IMR-90 (cell line): ENCODE results near the gene LRRC7. TPM values are rescaled to one million over a fixed set of nuclear protein-coding genes. Genes with fewer than 3 reads are reported as not detected.

Experiments used
- ATAC-seq: fragments of 200-7000 bp; cut with Tn5 transposase; 2 replicates; pipeline ENCODE4 v1.9.1; 2020; ENCODE audit warnings: low read depth, mild to moderate bottlenecking, moderate library complexity
- BruUV-seq: library from RNA; stranded (reverse); fragments of 400-500 nt; replicated peaks from 2 replicates; lab custom pipeline; 2021; lab: Mats Ljungman, UMichigan
- CTCF ChIA-PET: fragments of 300-600 bp; formaldehyde crosslinking; extraction: SDS; loops from one replicate; lab custom pipeline; 2021; ENCODE audit warnings: antibody characterized with exemption; lab: Yijun Ruan, JAX
- POLR2A ChIA-PET: fragments of 300-600 bp; sonication (Branson Sonifier 250); formaldehyde crosslinking; loops from one replicate; lab custom pipeline; 2022; ENCODE audit warnings: antibody characterized with exemption; ENCODE audit not compliant: unreplicated experiment; lab: Charles Lee
- DNase-seq: peaks from one replicate; pipeline ENCODE4 v3.0.0; 2013
- H2AFZ ChIP-seq: replicated peaks from 2 replicates; pipeline ENCODE3; 2013; ENCODE audit warnings: low read length, mild to moderate bottlenecking; ENCODE audit not compliant: poor library complexity
- H2AK5ac ChIP-seq: 2 replicates; pipeline ENCODE4 v1.6.1; 2013; ENCODE audit warnings: low read depth, low read length, inconsistent platforms
- H2AK9ac ChIP-seq: replicated peaks from 2 replicates; pipeline ENCODE3; 2013; ENCODE audit warnings: mild to moderate bottlenecking, low read depth, low read length, moderate library complexity; ENCODE audit not compliant: poor library complexity
- H2BK120ac ChIP-seq: 2 replicates; pipeline ENCODE4 v1.6.1; 2013; ENCODE audit warnings: low read depth, low read length, inconsistent platforms
- H2BK15ac ChIP-seq: 3 replicates; pipeline ENCODE4 v1.6.1; 2013; ENCODE audit warnings: low read depth, low read length, inconsistent platforms
- H2BK20ac ChIP-seq: 2 replicates; pipeline ENCODE4 v1.6.1; 2013; ENCODE audit warnings: low read depth, mild to moderate bottlenecking, inconsistent platforms, low read length, moderate library complexity
- H2BK5ac ChIP-seq: 2 replicates; pipeline ENCODE4 v1.6.1; 2013; ENCODE audit warnings: mild to moderate bottlenecking, low read depth, low read length, inconsistent platforms; ENCODE audit not compliant: poor library complexity, severe bottlenecking
- H3K14ac ChIP-seq: replicated peaks from 2 replicates; pipeline ENCODE4 v1.6.1; 2013; ENCODE audit warnings: low read depth, low read length, inconsistent platforms
- H3K18ac ChIP-seq: 2 replicates; pipeline ENCODE4 v1.6.1; 2013; ENCODE audit warnings: low read depth, low read length, control low read depth
- H3K23ac ChIP-seq: 2 replicates; pipeline ENCODE4 v1.6.1; 2013; ENCODE audit warnings: low read depth, low read length, inconsistent platforms
- H3K27ac ChIP-seq: 2 replicates; pipeline ENCODE4 v1.5.1; 2013; ENCODE audit warnings: mild to moderate bottlenecking, control low read depth, low read length; ENCODE audit not compliant: insufficient read depth
- H3K27me3 ChIP-seq: 2 replicates; pipeline ENCODE4 v1.6.1; 2013; ENCODE audit warnings: low read length; ENCODE audit not compliant: control insufficient read depth, insufficient read depth
- H3K36me3 ChIP-seq: 2 replicates; pipeline ENCODE4 v1.6.1; 2013; ENCODE audit warnings: low read length, mixed read lengths; ENCODE audit not compliant: control insufficient read depth, insufficient read depth
- H3K4ac ChIP-seq: 2 replicates; pipeline ENCODE4 v1.6.1; 2013; ENCODE audit warnings: low read depth, low read length, inconsistent platforms
- H3K4me1 ChIP-seq: 2 replicates; pipeline ENCODE4 v1.6.1; 2013; ENCODE audit warnings: low read length, mixed read lengths; ENCODE audit not compliant: control insufficient read depth, insufficient read depth
- H3K4me2 ChIP-seq: 2 replicates; pipeline ENCODE4 v1.6.1; 2013; ENCODE audit warnings: low read depth, mild to moderate bottlenecking, control low read depth, low read length, moderate library complexity
- H3K4me3 ChIP-seq: 2 replicates; pipeline ENCODE4 v1.5.1; 2013; ENCODE audit warnings: low read depth, mild to moderate bottlenecking, control low read depth, low read length, moderate library complexity; ENCODE audit not compliant: insufficient read depth
- H3K56ac ChIP-seq: 2 replicates; pipeline ENCODE4 v1.6.1; 2013; ENCODE audit warnings: low read length, inconsistent platforms; ENCODE audit not compliant: insufficient read depth; ENCODE audit errors: extremely low read depth
- H3K79me1 ChIP-seq, 2 experiments: 2 replicates each; pipeline ENCODE4 v1.6.1; 2013; ENCODE audit warnings: low read length in 2 of 2, inconsistent platforms in 1 of 2, low read depth in 1 of 2
- H3K9ac ChIP-seq: 2 replicates; pipeline ENCODE4 v1.6.1; 2013; ENCODE audit warnings: low read depth, low read length, control low read depth
- H3K9me1 ChIP-seq: 2 replicates; pipeline ENCODE4 v1.6.1; 2013; ENCODE audit warnings: low read length, inconsistent platforms; ENCODE audit not compliant: insufficient read depth
- H3K9me3 ChIP-seq: 2 replicates; pipeline ENCODE4 v1.6.1; 2013; ENCODE audit warnings: low read length; ENCODE audit not compliant: control insufficient read depth, insufficient read depth
- H4K20me1 ChIP-seq: 2 replicates; pipeline ENCODE4 v1.6.1; 2013; ENCODE audit warnings: low read length, inconsistent platforms; ENCODE audit not compliant: insufficient read depth
- H4K5ac ChIP-seq: 2 replicates; pipeline ENCODE4 v1.6.1; 2013; ENCODE audit warnings: mild to moderate bottlenecking, low read depth, low read length, control low read depth
- H4K8ac ChIP-seq, 2 experiments: 2 replicates each; pipeline ENCODE4 v1.6.1; 2013; ENCODE audit warnings: low read depth in 2 of 2, low read length in 2 of 2, control low read depth in 1 of 2, inconsistent platforms in 1 of 2
- H4K91ac ChIP-seq: 2 replicates; pipeline ENCODE4 v1.6.1; 2013; ENCODE audit warnings: low read depth, low read length, inconsistent platforms; ENCODE audit not compliant: insufficient read depth
- BHLHE40 ChIP-seq: fragments of 150-350 bp; IDR thresholded peaks from 2 replicates; pipeline ENCODE4 v1.6.1; 2016; ENCODE audit warnings: mild to moderate bottlenecking, low read depth, low read length
- CEBPB ChIP-seq: IDR thresholded peaks from 2 replicates; pipeline ENCODE4 v1.6.1; 2012; ENCODE audit warnings: low read depth, low read length, improper control_type of control experiment
- CHD1 ChIP-seq: IDR thresholded peaks from 2 replicates; pipeline ENCODE4 v1.6.1; 2012; ENCODE audit warnings: low read depth, low read length, improper control_type of control experiment
- ELK1 ChIP-seq: fragments of 150-350 bp; IDR thresholded peaks from 2 replicates; pipeline ENCODE4 v1.6.1; 2016; ENCODE audit warnings: low read depth, mild to moderate bottlenecking, low read length, moderate library complexity, borderline replicate concordance
- FOS ChIP-seq: fragments of 150-350 bp; IDR thresholded peaks from 2 replicates; pipeline ENCODE4 v1.6.1; 2016; ENCODE audit warnings: low read depth, low read length
- MAFK ChIP-seq: IDR thresholded peaks from 2 replicates; pipeline ENCODE4 v1.6.1; 2012; ENCODE audit warnings: low read depth, low read length, improper control_type of control experiment
- MAZ ChIP-seq: IDR thresholded peaks from 2 replicates; pipeline ENCODE4 v1.6.1; 2012; ENCODE audit warnings: low read depth, mild to moderate bottlenecking, low read length, improper control_type of control experiment, moderate library complexity, borderline replicate concordance
- MXI1 ChIP-seq: IDR thresholded peaks from 2 replicates; pipeline ENCODE4 v1.6.1; 2012; ENCODE audit warnings: low read depth, mild to moderate bottlenecking, low read length, moderate library complexity, borderline replicate concordance
- NFE2L2 ChIP-seq: fragments of 150-350 bp; IDR thresholded peaks from 2 replicates; pipeline ENCODE4 v1.6.1; 2016; ENCODE audit warnings: low read depth, mild to moderate bottlenecking, low read length
- POLR2A ChIP-seq: IDR thresholded peaks from 2 replicates; pipeline ENCODE4 v1.6.1; 2012; ENCODE audit warnings: mild to moderate bottlenecking, low read depth, low read length
- RAD21 ChIP-seq: IDR thresholded peaks from 2 replicates; pipeline ENCODE4 v1.6.1; 2012; ENCODE audit warnings: low read length, improper control_type of control experiment
- RCOR1 ChIP-seq: IDR thresholded peaks from 2 replicates; pipeline ENCODE4 v1.6.1; 2012; ENCODE audit warnings: mild to moderate bottlenecking, low read length, improper control_type of control experiment; ENCODE audit not compliant: insufficient replicate concordance
- RFX5 ChIP-seq: IDR thresholded peaks from 2 replicates; pipeline ENCODE4 v1.8.0; 2012; ENCODE audit warnings: low read depth, mild to moderate bottlenecking, low read length, moderate library complexity
- SMC3 ChIP-seq: fragments of 150-350 bp; IDR thresholded peaks from 2 replicates; pipeline ENCODE4 v1.6.1; 2016; ENCODE audit warnings: low read depth, mild to moderate bottlenecking, antibody characterized with exemption, low read length, moderate library complexity
- WGBS, 2 experiments: methylation state at CpG; one replicate each; pipeline versions ENCODE4 v1.1.5 to v1.1.7; 2013; ENCODE audit warnings: missing lambda C conversion rate in 2 of 2; ENCODE audit not compliant: insufficient read length in 1 of 2; ENCODE audit errors: extremely low coverage in 2 of 2; 5-methylcytosine and 5-hydroxymethylcytosine counted together
- dilution Hi-C: fragments of 300-500 bp; cut with HindIII; formaldehyde crosslinking; loops from one replicate; pipeline ENCODE4 v1.14.3; 2018; ENCODE audit warnings: low sequenced_read_pairs; ENCODE audit not compliant: unreplicated experiment
- in situ Hi-C: fragments of 300-500 bp; cut with MboI; formaldehyde crosslinking; loops from 3 replicates; pipeline ENCODE4 v1.14.3; 2019; ENCODE audit warnings: low sequenced_read_pairs, inconsistent platforms, mixed read lengths
- intact Hi-C: fragments of 100-400 bp; cut with micrococcal nuclease; formaldehyde crosslinking; loops from 2 replicates; pipeline ENCODE4 v1.10.0; 2022
- polyA plus RNA-seq, 3 experiments: library from polyadenylated mRNA; depleted of rRNA; stranded (reverse); fragments of >200 nt; gene quantifications; 2 replicates each; pipeline ENCODE4 v1.2.3, GENCODE V29; 2012; ENCODE audit warnings: low replicate concordance in 1 of 3
- total RNA-seq: library from RNA; depleted of rRNA; stranded (reverse); fragments of >200 nt; gene quantifications from 2 replicates; pipeline ENCODE4 v1.2.3, GENCODE V29; 2012
- TF ChIP-seq, protein P1 (sequence below): fragments of 150-350 bp; IDR thresholded peaks from 2 replicates; pipeline ENCODE4 v1.6.1; 2017; ENCODE audit warnings: mild to moderate bottlenecking, antibody characterized with exemption, low read length, low read depth
- TF ChIP-seq, protein P2 (sequence below): conservative IDR thresholded peaks from 2 replicates; pipeline ENCODE4 v1.5.1; 2012; ENCODE audit warnings: mild to moderate bottlenecking, low read depth, low read length, improper control_type of control experiment

LRRC7 gene
- total and polyA plus RNA-seq, 2 of the 4 experiments (the other 2 are of a cell fraction): under 0.01 to 0.02 TPM

- in situ Hi-C loops: no loop called here
- WGBS, 2 experiments: no CpG with 5 or more reads among the region's 4 CpGs
- H2AFZ ChIP-seq: no peak overlapping the region
- no peak overlapping the region for H3K4ac ChIP-seq
- H4K91ac ChIP-seq: no peak overlapping the region
- no peaks in the 10 kb centered on the region for H3K36me3 ChIP-seq
- H3K18ac ChIP-seq: no peak overlapping the region
- no peak overlapping the region for H3K14ac ChIP-seq
- H3K27ac ChIP-seq: no peak overlapping the region
- DNase-seq: no peak
- H3K4me1 ChIP-seq: no peaks in the 10 kb centered on the region
- H4K8ac ChIP-seq: no peak overlapping the region
- TF ChIP-seq ELK1: no peak
- TF ChIP-seq, protein P1, sequence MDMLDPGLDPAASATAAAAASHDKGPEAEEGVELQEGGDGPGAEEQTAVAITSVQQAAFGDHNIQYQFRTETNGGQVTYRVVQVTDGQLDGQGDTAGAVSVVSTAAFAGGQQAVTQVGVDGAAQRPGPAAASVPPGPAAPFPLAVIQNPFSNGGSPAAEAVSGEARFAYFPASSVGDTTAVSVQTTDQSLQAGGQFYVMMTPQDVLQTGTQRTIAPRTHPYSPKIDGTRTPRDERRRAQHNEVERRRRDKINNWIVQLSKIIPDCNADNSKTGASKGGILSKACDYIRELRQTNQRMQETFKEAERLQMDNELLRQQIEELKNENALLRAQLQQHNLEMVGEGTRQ: no peak
- TF ChIP-seq RCOR1: no peak
- no peak for TF ChIP-seq RAD21
- TF ChIP-seq FOS: no peak
- no peak for TF ChIP-seq MAFK
- TF ChIP-seq RFX5: no peak
- TF ChIP-seq SMC3: no peak
- TF ChIP-seq CHD1: no peak
- TF ChIP-seq CEBPB: no peak
- TF ChIP-seq MXI1: no peak
- TF ChIP-seq POLR2A: no peak
- TF ChIP-seq BHLHE40: no peak
- TF ChIP-seq, protein P2, sequence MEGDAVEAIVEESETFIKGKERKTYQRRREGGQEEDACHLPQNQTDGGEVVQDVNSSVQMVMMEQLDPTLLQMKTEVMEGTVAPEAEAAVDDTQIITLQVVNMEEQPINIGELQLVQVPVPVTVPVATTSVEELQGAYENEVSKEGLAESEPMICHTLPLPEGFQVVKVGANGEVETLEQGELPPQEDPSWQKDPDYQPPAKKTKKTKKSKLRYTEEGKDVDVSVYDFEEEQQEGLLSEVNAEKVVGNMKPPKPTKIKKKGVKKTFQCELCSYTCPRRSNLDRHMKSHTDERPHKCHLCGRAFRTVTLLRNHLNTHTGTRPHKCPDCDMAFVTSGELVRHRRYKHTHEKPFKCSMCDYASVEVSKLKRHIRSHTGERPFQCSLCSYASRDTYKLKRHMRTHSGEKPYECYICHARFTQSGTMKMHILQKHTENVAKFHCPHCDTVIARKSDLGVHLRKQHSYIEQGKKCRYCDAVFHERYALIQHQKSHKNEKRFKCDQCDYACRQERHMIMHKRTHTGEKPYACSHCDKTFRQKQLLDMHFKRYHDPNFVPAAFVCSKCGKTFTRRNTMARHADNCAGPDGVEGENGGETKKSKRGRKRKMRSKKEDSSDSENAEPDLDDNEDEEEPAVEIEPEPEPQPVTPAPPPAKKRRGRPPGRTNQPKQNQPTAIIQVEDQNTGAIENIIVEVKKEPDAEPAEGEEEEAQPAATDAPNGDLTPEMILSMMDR: no peak
- TF ChIP-seq MAZ: no peak
- no peak for TF ChIP-seq NFE2L2
- no peak overlapping the region for H3K23ac ChIP-seq
- intact Hi-C loops: no loop called here
- no peak overlapping the region for H2AK9ac ChIP-seq
- no peak for ATAC-seq
- H3K27me3 ChIP-seq: no peaks in the 10 kb centered on the region; the same call in 1 of the 2 replicates
- no peaks in the 10 kb centered on the region for H3K9me3 ChIP-seq
- H2BK15ac ChIP-seq: no peak overlapping the region
- no peak overlapping the region for H2BK20ac ChIP-seq
- dilution Hi-C loops: no loop called here
- no TSS peak for BruUV-seq
- no peak overlapping the region for H2AK5ac ChIP-seq
- no peak overlapping the region for H3K4me2 ChIP-seq
- H4K5ac ChIP-seq: no peak overlapping the region
- H2BK120ac ChIP-seq: no peak overlapping the region
- ChIA-PET POLR2A (no interaction called here), CTCF (interaction anchor here (0.6 kb wide), 2 partner anchors 28 to 39 kb away, joined by 3 read pairs; no protein-coding TSS in a partner anchor)
- H4K20me1 ChIP-seq: no peaks in the 10 kb centered on the region
- H3K4me3 ChIP-seq: no peak overlapping the region
- no peak overlapping the region for H2BK5ac ChIP-seq
- H3K79me1 ChIP-seq: no peaks in the 10 kb centered on the region
- H3K56ac ChIP-seq: no peak overlapping the region
- no peak overlapping the region for H3K9ac ChIP-seq
- no peaks in the 10 kb centered on the region for H3K9me1 ChIP-seq
Observed at GRCh38 chr1:69993810-69994209, 426.1 kb downstream of the LRRC7 start.
